HG02938 (cell line): Measurements from ENCODE around the gene PHAX.
"Not testable (repeated sequence)": the region's sequence is repeated elsewhere in the genome, so short reads cannot be mapped to it uniquely, and the experiment has no call there.

Source experiments
- ATAC-seq: cut with Tn5 transposase; IDR thresholded peaks from one replicate; pipeline ENCODE4 v1.9.1; 2021; ENCODE audit warnings: mild to moderate bottlenecking, moderate library complexity; ENCODE audit not compliant: unreplicated experiment

The PHAX gene

DNA sequence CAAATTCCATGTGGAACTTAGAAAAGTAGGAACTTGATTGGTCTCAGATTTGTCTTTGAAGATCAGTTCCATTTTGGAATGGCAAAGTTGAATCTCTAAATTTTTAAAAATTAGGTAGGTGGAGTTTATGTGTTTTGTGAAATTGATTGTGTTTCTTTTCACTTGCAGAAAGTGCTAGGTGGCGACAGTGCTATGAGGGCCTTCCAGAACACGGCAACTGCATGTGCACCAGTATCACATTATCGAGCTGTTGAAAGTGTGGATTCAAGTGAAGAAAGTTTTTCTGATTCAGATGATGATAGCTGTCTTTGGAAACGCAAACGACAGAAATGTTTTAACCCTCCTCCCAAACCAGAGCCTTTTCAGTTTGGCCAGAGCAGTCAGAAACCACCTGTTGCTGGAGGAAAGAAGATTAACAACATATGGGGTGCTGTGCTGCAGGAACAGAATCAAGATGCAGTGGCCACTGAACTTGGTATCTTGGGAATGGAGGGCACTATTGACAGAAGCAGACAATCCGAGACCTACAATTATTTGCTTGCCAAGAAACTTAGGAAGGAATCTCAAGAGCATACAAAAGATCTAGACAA is 2.8 kb downstream of the PHAX start:
- no peak for ATAC-seq

DNA sequence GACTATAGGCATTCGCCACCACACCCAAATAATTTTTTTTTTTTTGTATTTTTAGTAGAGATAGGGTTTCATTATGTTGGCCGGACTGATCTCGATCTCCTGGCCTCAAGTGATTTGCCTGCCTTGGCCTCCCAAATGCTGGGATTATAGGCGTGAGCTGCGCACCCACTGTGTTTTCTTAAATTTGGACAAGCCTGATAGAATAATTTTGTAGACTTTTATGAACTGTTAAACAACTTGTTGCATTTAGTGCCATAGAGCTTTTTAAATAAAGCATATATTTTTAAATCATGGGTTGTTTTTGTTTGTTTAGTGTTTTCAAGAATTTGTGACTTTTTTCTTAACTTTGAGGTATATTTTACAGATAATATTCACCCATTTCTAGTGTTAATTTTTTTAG is 4.8 kb downstream of the PHAX start:
- no peak for ATAC-seq

DNA sequence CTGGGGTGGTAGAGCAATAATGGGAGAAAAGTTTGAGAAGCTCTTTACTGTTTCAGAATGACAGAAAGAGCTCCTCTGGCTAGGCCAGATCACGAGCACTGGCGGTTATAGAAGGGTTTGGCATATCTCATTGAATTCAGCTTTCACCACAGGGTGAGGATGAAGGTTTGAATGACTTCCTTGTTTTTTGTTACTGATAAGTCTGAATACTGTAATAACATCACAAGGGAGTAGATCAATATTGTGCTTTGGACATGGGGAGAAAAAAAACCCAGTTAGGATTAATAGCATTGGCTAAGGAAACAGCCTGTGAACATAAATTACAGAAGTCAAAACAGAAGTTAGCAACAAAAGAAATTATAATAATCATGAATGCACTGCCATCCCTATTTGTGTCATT is 9.4 kb downstream of the PHAX start:
- ATAC-seq: no peak

DNA sequence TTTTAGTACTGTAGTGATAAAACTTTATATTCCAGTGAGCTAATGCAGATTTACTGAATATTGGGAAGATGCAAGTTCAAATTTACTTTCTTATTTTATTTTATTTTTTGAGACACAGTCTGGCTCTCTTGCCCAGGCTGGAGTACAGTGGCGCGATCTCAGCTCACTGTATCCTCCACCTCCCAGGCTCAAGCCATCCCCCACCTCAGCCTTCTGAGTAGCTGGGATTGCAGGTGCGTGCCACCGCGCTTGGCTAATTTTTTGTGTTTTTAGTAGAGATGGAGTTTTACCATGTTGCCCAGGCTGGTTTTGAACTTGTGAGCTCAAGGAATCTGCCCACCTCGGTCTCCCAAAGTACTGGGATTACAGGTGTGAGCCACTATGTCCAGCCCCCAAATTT is 9.9 kb downstream of the PHAX start:
- no peak for ATAC-seq

DNA sequence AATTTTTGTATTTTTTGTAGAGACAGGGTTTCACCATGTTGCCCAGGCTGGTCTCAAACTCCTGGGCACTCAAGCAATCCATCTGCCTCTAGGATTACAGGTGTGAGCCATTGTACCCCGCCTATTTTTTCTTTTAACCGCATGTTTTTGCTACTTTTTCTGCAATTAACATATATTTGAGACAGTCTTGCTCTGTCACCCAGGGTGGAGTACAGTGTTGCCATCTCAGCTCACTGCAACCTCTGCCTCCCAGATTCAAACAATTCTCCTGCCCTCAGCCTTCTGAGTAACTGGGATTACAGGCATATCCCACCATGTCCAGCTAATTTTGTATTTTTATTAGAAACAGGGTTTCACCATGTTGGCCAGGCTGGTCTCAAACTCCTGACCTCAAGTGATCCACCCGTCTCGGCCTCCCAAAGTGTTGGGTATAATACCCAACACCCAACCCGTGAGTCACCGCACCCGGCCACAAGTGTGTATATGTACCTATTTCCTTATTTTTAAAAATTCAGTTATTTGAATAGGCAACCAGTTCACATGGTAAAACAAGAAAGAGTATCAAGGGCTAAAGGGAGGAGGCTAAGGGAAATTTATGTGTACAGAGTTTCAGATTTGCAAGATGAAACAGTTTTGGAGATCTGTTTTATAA is 13.3 kb downstream of the PHAX start:
- ATAC-seq: no peak

DNA sequence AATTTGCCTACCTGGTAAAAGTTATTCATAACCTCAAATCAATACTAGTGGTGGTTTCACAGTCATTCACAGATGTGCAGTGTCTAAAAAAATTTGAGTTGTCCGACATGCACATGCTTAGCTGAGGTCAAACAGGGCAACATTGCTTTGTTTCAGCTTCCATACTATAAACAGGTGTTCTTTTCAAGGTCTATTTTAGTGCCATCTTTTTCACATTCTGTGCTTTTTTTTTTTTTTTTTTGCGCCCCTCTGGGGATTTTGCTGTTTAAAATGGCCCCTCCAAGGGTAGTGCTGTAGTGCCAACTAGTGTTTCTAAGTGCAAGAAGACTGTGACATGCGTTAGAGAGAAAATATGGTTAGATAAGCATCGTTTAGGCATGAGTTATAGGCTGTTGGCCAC is 14.5 kb downstream of the PHAX start:
- peak; percentile 93 for ATAC-seq

DNA sequence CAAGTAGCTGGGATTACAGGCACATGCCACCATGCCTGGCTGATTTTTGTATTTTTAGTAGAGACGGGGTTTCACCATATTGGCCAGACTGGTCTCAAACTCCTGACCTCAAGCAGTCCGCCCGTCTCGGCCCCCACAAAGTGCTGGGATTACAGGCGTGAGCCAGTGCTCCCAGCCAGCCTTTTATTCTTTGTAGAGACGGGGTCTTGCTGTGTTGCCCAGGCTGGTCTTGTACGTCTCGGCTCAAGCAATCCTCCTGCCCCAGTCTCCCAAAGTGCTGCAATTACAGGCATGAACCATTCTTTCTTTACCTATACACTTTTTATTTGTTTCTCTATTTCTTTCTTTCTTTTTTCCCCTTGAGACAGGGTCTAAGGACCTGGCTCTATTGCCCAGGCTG is 16.9 kb downstream of the PHAX start:
- not testable (repeated sequence) for ATAC-seq

DNA sequence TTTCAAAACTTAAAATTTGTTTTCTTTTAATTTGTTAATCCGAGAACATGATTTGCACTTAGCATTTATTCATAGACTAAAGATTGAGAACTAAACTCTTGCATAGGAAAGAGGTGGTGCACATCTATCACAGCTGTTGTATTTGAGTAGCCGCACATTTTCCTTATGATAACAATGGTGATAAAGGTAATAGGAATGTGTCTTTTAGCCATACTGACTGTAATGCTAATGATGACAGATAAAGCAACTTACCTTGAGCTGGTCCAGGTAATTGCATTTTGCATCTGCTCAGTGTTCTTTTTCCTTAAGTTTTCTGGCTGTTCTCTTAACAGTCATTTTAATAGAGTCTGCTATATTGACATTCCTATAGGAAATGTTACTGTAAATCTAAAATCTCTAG is 19.0 kb downstream of the PHAX start:
- ATAC-seq: no peak

DNA sequence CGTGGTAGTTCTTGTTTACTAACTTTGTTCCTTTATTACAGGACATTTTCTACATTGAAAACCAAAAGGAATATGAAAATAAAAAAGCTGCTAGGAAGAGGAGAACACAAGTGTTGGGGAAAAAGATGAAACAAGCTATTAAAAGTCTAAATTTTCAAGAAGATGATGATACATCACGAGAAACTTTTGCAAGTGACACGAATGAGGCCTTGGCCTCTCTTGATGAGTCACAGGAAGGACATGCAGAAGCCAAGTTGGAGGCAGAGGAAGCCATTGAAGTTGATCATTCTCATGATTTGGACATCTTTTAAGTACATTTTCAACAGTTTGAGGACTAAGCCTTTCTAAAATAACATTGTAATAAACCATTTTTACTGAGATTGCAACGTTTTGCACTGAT is 23.8 kb downstream of the PHAX start:
- ATAC-seq: no peak

DNA sequence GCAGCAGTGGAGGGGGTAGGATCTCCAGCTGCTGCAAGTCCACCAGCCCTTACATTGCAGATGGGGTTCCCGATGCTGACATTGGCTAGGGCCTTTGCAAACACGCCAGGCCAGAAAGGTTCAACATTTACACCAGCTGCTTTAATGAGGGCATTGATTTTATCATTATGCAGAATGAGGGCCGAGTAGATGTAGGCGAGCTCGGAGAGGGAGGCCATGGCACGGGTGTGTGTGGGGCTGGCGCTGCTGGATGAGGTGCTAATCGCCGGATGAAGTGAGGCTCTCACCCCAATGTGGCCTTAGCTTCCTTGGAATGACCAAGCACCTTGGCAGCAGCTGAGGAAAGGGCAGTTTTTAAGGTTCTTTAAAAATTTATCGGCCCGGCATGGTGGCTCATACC is 27.4 kb downstream of the PHAX start:
- ATAC-seq: no peak

DNA sequence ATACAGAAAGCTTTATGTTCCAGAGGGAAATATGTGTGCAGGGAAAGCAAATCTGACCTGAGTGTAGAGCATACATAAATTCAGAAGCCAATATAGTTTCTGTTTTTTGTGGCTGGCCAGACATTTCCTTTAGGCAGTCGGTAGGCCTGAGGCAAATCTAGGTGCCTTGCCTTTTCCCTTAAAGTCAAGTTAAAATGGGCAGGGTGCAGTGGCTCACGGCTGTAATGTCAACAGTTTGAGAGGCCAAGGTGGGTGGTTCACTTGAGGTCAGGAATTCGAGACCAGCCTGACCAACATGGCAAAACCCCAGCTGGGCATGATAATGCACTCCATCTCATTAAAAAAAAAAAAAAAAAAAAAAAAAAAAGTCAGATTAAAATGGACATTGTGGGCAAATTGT is 31.2 kb downstream of the PHAX start:
- ATAC-seq: no peak

DNA sequence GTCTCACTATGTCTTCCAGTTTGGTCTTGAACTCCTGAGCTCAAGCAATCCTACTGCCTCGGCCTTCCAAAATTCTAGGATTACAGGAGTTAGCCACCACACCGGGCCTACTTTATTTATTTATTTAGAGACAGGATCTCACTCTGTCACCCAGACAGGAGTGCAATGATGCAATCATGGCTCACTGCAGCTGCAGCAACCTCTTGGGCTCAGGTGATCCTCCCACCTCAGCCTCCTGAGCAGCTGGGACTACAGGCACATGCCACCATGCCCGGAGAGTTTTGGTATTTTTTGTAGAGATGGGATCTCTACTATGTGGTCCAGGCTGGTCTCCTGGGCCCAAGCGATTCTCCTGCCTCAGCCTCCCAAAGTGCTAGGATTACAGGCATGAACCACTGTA is 32.8 kb downstream of the PHAX start:
- ATAC-seq: no peak

DNA sequence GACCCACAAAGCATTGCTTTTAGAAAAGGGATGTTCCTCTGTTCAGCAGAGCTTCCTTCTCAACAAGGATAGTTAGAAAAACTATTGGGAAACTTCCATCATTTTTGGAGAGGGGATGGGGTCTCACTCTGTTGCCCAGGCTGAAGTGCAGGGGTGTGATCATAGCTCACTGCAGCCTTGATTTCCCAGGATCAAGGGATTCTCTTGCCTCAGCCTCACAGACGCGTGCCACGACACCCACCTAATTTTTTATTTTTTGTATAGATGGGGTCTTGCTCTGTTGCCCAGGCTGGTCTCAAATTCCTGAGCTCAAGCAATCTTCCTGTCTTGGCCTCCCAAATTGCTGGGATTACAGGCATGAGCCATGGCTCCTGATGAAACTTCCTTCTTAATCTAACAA is 34.8 kb downstream of the PHAX start:
- ATAC-seq: no peak

DNA sequence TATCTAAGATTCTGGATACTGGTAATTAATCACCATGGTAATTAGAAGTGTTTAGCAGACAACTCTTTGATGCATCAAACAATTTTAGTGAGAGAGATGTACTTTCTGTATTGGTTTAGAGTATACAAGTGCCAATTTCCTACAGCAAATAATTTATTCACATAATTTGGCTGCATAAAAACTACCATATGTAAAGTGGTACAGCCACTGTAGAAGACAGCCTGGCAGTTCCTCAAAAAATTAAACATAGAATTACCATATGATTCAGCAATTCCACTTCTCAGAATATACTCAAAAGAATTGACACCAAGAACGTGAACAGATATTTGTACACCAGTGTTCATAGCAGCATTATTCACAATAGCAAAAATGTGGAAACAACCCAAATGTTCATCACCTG is 36.2 kb downstream of the PHAX start:
- ATAC-seq: no peak

DNA sequence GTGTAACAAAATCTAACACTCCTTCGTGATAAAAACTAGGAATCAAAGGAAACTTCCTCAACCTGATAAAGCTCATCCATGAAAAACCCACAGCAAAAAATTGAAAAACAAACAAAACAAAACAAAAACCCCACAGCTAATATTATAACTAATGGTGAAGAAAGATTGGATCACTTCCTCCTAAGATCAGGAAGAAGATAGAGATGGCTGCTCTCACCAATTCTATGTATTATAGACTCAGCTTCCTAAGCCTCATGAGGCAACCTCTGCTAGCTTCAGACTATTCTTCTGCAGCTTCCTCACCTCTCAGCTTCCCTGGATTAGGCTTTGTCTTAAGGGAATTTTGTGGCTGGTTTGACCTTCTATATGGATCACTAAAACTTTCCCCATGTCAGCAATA is 40.1 kb downstream of the PHAX start:
- ATAC-seq: no peak

DNA sequence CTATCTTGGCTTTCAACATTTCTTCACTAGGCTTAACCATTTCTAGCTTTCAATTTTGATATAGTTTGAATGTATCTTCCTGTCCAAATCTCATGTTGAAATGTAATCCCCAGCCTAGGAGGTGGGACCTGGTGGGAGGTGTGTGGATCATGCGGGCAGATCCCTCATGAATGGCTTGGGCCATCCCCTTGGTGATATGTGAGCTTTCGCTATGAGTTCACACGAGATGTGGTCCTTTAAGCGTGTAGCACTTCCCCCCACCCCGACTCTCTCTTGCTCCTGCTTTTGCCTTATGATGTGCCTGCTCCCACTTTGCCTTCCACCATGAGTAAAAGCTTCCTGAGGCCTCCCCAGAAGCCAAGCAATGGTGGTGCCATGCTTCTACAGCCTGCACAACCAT is 40.6 kb downstream of the PHAX start:
- ATAC-seq: no peak

DNA sequence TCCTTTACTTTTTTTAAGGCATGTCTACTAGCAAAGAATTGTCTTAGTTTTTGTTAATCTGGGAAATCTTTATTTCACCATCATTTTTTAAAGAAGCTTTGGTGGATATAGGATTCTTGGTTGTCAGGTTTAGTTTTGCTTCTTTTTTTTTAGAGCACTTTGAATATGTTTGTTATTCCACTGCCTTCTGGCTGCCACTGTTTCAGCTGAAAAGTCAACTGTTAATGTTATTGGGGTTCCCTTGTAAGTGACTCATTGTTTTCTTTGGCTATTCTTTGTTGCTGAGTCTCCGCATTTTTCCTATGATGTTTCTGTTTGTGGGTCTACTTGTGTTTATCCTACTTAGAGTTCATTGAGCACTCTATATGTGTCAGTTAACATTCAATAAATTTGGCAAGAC is 44.4 kb downstream of the PHAX start:
- ATAC-seq: no peak

DNA sequence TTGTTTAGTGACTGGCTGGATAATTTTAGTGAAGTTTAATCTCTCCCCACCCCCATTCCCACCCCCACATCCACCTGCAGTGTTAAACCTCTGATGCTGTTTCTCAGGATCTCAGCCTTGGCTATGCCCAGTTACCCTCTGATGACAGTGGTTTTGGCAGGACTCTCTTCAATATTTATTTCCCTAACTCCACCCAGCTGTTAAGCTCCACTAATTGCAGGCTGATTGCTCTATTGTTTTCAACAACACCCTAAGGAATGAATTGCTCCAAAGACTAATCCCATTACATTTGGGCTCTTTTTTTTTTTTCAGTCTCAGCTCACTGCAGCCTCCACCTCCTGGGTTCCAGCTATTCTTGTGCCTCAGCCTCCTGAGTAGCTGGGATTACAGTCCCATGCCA is 46.3 kb downstream of the PHAX start:
- no peak for ATAC-seq

DNA sequence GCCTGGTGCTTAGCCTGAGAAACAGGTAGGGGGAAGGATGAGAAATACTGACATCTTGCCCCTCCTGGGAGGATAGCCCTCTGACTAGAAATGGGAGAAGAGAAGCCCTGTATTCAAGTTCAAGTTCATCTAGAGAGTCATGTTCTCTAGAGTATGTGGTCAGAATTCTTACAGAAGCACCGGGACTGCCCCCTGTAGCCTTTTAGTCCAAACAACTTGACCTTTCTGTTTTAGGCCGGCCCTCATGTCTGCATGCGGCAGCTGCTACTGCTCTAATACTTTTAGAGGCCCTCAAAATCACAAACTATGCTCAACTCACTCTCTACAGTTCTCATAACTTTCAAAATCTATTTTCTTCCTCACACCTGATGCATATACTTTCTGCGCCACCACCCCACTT is 47.7 kb downstream of the PHAX start:
- ATAC-seq: no peak

DNA sequence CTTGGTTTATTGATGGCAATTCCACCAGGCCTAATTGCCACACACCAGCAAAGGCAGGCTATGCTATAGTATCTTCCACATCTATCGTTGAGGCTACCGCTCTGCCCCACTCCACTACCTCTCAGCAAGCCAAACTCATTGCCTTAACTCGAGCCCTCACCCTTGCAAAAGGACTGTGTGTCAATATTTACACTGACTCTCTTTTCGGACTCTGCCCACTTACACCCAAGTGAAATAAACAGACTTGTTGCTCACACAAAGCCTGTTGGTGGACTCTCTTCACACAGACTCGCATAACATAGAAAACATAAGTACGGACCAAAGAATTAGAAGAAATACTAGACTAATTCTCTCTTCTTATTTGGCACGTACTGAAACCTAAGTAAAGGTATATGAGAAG is 48.3 kb downstream of the PHAX start:
- ATAC-seq: not testable (repeated sequence)

DNA sequence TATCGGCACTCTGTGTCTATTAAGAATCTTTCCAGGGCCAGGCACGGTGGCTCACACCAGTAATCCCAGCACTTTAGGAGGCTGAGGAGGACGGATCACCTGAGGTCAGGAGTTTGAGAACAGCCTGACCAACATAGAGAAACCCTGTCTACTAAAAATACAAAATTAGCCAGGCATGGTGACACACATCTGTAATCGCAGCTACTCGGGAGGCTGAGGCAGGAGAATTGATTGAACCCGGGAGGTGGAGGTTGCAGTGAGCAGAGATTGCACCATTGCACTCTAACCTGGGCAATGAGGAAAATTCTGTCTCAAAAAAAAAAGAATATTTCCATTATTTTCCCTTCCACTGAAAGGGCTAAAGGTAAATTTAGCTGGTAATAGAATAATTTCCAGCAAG is 49.0 kb downstream of the PHAX start:
- ATAC-seq: not testable (repeated sequence)

DNA sequence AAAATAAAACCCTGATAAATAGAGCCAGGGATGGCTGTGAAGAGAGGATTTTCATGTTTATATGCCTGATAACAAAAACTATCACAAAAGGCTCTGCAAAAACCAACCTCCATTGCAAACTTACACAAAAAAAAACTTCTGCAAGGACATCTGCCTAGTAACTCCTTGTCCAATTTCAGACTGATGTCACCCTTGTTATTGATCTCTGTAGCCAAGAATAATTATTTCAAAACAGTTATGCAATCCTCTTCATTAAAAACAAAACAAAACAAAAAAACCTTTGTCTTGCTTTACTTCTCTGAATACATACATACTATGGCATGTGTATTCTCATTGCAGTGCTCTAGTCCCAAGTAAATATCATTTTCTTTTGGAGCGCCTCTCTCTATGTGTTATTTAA is 49.7 kb downstream of the PHAX start:
- no peak for ATAC-seq

DNA sequence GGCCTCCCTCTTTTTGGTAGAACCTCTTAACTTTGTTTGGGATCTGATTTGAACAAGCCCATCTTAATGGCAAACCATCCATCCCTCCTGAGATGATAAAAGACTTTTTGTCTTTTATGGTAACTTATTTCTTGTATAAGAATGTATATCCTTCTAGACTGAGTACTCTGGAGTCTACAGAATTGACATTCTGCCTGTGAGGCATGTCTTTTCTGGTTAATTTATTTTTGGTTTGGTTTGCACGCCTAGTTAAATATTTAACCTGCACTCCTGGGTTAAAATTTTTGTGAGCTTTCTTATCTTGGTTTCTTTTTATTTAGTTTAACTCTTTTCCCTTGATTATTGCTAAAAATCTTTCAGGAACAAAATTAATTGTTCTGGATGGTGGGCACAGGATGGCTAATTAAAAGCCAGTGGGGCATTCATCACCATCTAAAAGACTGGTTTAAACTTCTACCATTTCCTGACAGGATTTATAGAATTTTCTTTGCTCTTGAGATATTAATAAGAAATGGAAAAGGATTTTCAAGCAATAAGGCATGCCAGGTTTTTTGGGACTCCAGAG is 50.3 kb downstream of the PHAX start:
- ATAC-seq: peak; percentile 54
